HAP-1 (cell line): ENCODE data around the gene COMT.

Experiments used
- DNase-seq, 2 experiments: peaks; one replicate each; pipeline ENCODE4 v3.0.0-alpha.2; 2016 to 2020; ENCODE audit warnings: low spot score in 2 of 2
- H3K27me3 ChIP-seq: fragments of 250-450 bp; sonication (Bioruptor Pico); 2 replicates; pipeline ENCODE4 v1.5.1; 2020; ENCODE audit warnings: low read depth, mild to moderate bottlenecking, moderate library complexity
- H3K36me3 ChIP-seq: fragments of 250-450 bp; sonication (Bioruptor Pico); replicated peaks from 2 replicates; pipeline ENCODE4 v1.5.1; 2020; ENCODE audit warnings: mild to moderate bottlenecking
- H3K4me1 ChIP-seq: fragments of 250-450 bp; sonication (Bioruptor Pico); 2 replicates; pipeline ENCODE4 v1.5.1; 2020; ENCODE audit warnings: mild to moderate bottlenecking
- H3K4me3 ChIP-seq: fragments of 250-450 bp; sonication (Bioruptor Pico); 2 replicates; pipeline ENCODE4 v1.5.1; 2020; ENCODE audit warnings: mild to moderate bottlenecking, moderate library complexity
- H3K9me3 ChIP-seq: fragments of 250-450 bp; sonication (Bioruptor Pico); 2 replicates; pipeline ENCODE4 v1.5.1; 2020; ENCODE audit warnings: mild to moderate bottlenecking, moderate library complexity
- in situ Hi-C: fragments of 300-500 bp; cut with MboI; formaldehyde crosslinking; loops from 3 replicates; pipeline ENCODE4 v1.14.3; 2020; ENCODE audit warnings: low sequenced_read_pairs, inconsistent platforms, mixed read lengths

Gene COMT

GRCh38 chr22:19943082-19944026 lies 1.8 kb downstream of the COMT start:
- H3K27me3 ChIP-seq = no peaks in the 10 kb centered on the region
- H3K9me3 ChIP-seq = no peaks in the 10 kb centered on the region
- in situ Hi-C loops = no loop called here
- H3K4me1 ChIP-seq = peaks cover 27% of the 10 kb centered on the region
- peaks cover 3% of the 10 kb centered on the region for H3K36me3 ChIP-seq
- DNase-seq = no peak
- peak overlapping the region; percentile 62 for H3K4me3 ChIP-seq

- in situ Hi-C loops = no loop called here
- DNase-seq = no peak
- Histone ChIP-seq H3K36me3 (peaks cover 4% of the 10 kb centered on the region), H3K9me3 (no peaks in the 10 kb centered on the region), H3K4me1 (peaks cover 29% of the 10 kb centered on the region), H3K4me3 (no peak overlapping the region), H3K27me3 (no peaks in the 10 kb centered on the region)
Observed at GRCh38 chr22:19948057-19948760, 6.6 kb downstream of the COMT start.

- Histone ChIP-seq H3K27me3 (no peaks in the 10 kb centered on the region), H3K36me3 (peaks cover 4% of the 10 kb centered on the region), H3K4me1 (peaks cover 21% of the 10 kb centered on the region), H3K4me3 (no peak overlapping the region), H3K9me3 (no peaks in the 10 kb centered on the region)
- in situ Hi-C loops = loop anchor here (25.0 kb wide), 1 partner anchor 336 kb away; no protein-coding TSS in a partner anchor
- no peak for DNase-seq
Observed at GRCh38 chr22:19951346-19951745, 9.8 kb downstream of the COMT start.

- Histone ChIP-seq H3K4me3 (no peak overlapping the region), H3K4me1 (peaks cover 3% of the 10 kb centered on the region), H3K27me3 (no peaks in the 10 kb centered on the region), H3K9me3 (no peaks in the 10 kb centered on the region), H3K36me3 (no peaks in the 10 kb centered on the region)
- no peak for DNase-seq
- in situ Hi-C loops = loop anchor here (25.0 kb wide), 1 partner anchor 332 kb away; no protein-coding TSS in a partner anchor
Observed at GRCh38 chr22:19955241-19956128, 13.9 kb downstream of the COMT start.

GRCh38 chr22:19957445-19957844 lies 15.9 kb downstream of the COMT start:
- H3K9me3 ChIP-seq = no peaks in the 10 kb centered on the region
- in situ Hi-C loops = loop anchor here (25.0 kb wide), 1 partner anchor 330 kb away; no protein-coding TSS in a partner anchor
- no peak for DNase-seq
- peaks cover 5% of the 10 kb centered on the region for H3K36me3 ChIP-seq
- H3K4me1 ChIP-seq = peaks cover 3% of the 10 kb centered on the region
- no peaks in the 10 kb centered on the region for H3K27me3 ChIP-seq
- H3K4me3 ChIP-seq = no peak overlapping the region

- Histone ChIP-seq H3K9me3 (no peaks in the 10 kb centered on the region), H3K4me1 (peaks cover 3% of the 10 kb centered on the region), H3K36me3 (peaks cover 5% of the 10 kb centered on the region), H3K4me3 (no peak overlapping the region), H3K27me3 (no peaks in the 10 kb centered on the region)
- DNase-seq = no peak
- in situ Hi-C loops = loop anchor here (25.0 kb wide), 1 partner anchor 329 kb away; no protein-coding TSS in a partner anchor
Observed at GRCh38 chr22:19958083-19959042, 16.8 kb downstream of the COMT start.

GRCh38 chr22:19959043-19959586 lies 17.5 kb downstream of the COMT start:
- H3K36me3 ChIP-seq = peaks cover 11% of the 10 kb centered on the region
- H3K9me3 ChIP-seq = no peaks in the 10 kb centered on the region
- H3K4me1 ChIP-seq = peaks cover 3% of the 10 kb centered on the region
- H3K27me3 ChIP-seq = no peaks in the 10 kb centered on the region
- DNase-seq = peak; percentile 78 to 94
- in situ Hi-C loops = loop anchor here (25.0 kb wide), 1 partner anchor 328 kb away; no protein-coding TSS in a partner anchor
- 0 out of 2 replicates have a peak overlapping the region, but pooled peaks have one; percentile 1 for H3K4me3 ChIP-seq

GRCh38 chr22:19959587-19960490 lies 18.3 kb downstream of the COMT start:
- peaks cover 3% of the 10 kb centered on the region for H3K4me1 ChIP-seq
- H3K36me3 ChIP-seq = peaks cover 15% of the 10 kb centered on the region
- no peaks in the 10 kb centered on the region for H3K9me3 ChIP-seq
- in situ Hi-C loops = loop anchor here (25.0 kb wide), 1 partner anchor 327 kb away; no protein-coding TSS in a partner anchor
- H3K27me3 ChIP-seq = no peaks in the 10 kb centered on the region
- no peak for DNase-seq
- H3K4me3 ChIP-seq = no peak overlapping the region

GRCh38 chr22:19960491-19961200 lies 19.1 kb downstream of the COMT start:
- H3K4me1 ChIP-seq = peaks cover 3% of the 10 kb centered on the region
- in situ Hi-C loops = loop anchor here (25.0 kb wide), 1 partner anchor 327 kb away; no protein-coding TSS in a partner anchor

GRCh38 chr22:19961201-19961580 lies 19.6 kb downstream of the COMT start:
- peaks cover 19% of the 10 kb centered on the region for H3K36me3 ChIP-seq
- no peaks in the 10 kb centered on the region for H3K9me3 ChIP-seq
- in situ Hi-C loops = loop anchor here (25.0 kb wide), 1 partner anchor 326 kb away; no protein-coding TSS in a partner anchor
- no peaks in the 10 kb centered on the region for H3K27me3 ChIP-seq
- peaks cover 3% of the 10 kb centered on the region for H3K4me1 ChIP-seq
- DNase-seq = no peak
- no peak overlapping the region for H3K4me3 ChIP-seq

More at GRCh38 chr22:19960491-19961200, 19.1 kb downstream of the COMT start:
- peaks cover 15% of the 10 kb centered on the region for H3K36me3 ChIP-seq
- no peak for DNase-seq
- H3K4me3 ChIP-seq = no peak overlapping the region
- H3K9me3 ChIP-seq = no peaks in the 10 kb centered on the region
- H3K27me3 ChIP-seq = no peaks in the 10 kb centered on the region

- Histone ChIP-seq H3K36me3 (peaks cover 19% of the 10 kb centered on the region), H3K4me1 (peaks cover 3% of the 10 kb centered on the region), H3K4me3 (no peak overlapping the region), H3K9me3 (no peaks in the 10 kb centered on the region), H3K27me3 (no peaks in the 10 kb centered on the region)
- in situ Hi-C loops = loop anchor here (25.0 kb wide), 1 partner anchor 325 kb away; no protein-coding TSS in a partner anchor
- DNase-seq = no peak
Observed at GRCh38 chr22:19961868-19962245, 20.3 kb downstream of the COMT start.
